Thymus (tissue), 11 donors: ENCODE data around the gene ZNF791. TPM values are rescaled to one million over a fixed set of nuclear protein-coding genes. Genes with fewer than 3 reads are reported as not detected.

Experiments
- DNase-seq, 9 donors: peaks; one replicate each; pipeline ENCODE4 v3.0.0-alpha.2; 2013; ENCODE audit warnings: low spot score in 9 of 9, low read depth in 6 of 9, missing footprints in 1 of 9
- H3K27ac ChIP-seq, 2 donors: one replicate each; pipeline ENCODE4 v1.5.1; 2013; ENCODE audit warnings: control low read depth in 1 of 2, low read depth in 1 of 2, low read length in 1 of 2, mild to moderate bottlenecking in 1 of 2, moderate library complexity in 1 of 2
- H3K27me3 ChIP-seq, 2 donors: one replicate each; pipeline ENCODE4 v1.5.1; 2013; ENCODE audit warnings: low read length in 1 of 2; ENCODE audit not compliant: control insufficient read depth in 2 of 2, insufficient read depth in 1 of 2
- H3K36me3 ChIP-seq, 2 donors: one replicate each; pipeline ENCODE4 v1.5.1; 2013; ENCODE audit warnings: low read length in 1 of 2, mild to moderate bottlenecking in 1 of 2, moderate library complexity in 1 of 2; ENCODE audit not compliant: control insufficient read depth in 2 of 2, insufficient read depth in 2 of 2
- H3K4me1 ChIP-seq, 2 donors: one replicate each; pipeline ENCODE4 v1.5.1; 2013; ENCODE audit warnings: low read length in 2 of 2; ENCODE audit not compliant: control insufficient read depth in 2 of 2, insufficient read depth in 2 of 2
- H3K4me3 ChIP-seq, 2 donors: one replicate each; pipeline ENCODE4 v1.5.1; 2013; ENCODE audit warnings: low read length in 2 of 2, control low read depth in 1 of 2, mild to moderate bottlenecking in 1 of 2
- H3K9me3 ChIP-seq, 2 donors: one replicate each; pipeline ENCODE4 v1.5.1; 2013; ENCODE audit warnings: low read length in 1 of 2, mild to moderate bottlenecking in 1 of 2; ENCODE audit not compliant: control insufficient read depth in 2 of 2, insufficient read depth in 1 of 2
- WGBS: extraction: QIAGEN DNeasy Blood & Tissue Kit; methylation state at CpG from one replicate; pipeline ENCODE4 v1.1.7; 2013; 5-methylcytosine and 5-hydroxymethylcytosine counted together
- polyA plus RNA-seq: library from polyadenylated mRNA; stranded (reverse); fragments of 200-250 nt; gene quantifications from one replicate; pipeline ENCODE4 v1.2.3, GENCODE V29; 2013
- total RNA-seq: library from RNA; stranded (reverse); fragments of 120-200 nt; gene quantifications from one replicate; pipeline ENCODE4 v1.2.4, GENCODE V29; 2013
- donor health status: healthy.

The ZNF791 gene
- total and polyA plus RNA-seq, 2 donors = 8.6 to 9.1 TPM

- Histone ChIP-seq H3K27me3 (no peaks in the 10 kb centered on the region), H3K4me1 (no peaks in the 10 kb centered on the region), H3K36me3 (peaks cover 54 to 55% of the 10 kb centered on the region in 2 donors), H3K27ac (no peak overlapping the region), H3K9me3 (peaks cover 0 to 4% of the 10 kb centered on the region in 2 donors), H3K4me3 (no peak overlapping the region)
- DNase-seq = no peak
- WGBS = 97% methylated on average over 50 of the region's 50 CpGs
These were observed 46.3 kb downstream of the ZNF791 start for GRCh38 chr19:12656899-12657571.

- no peaks in the 10 kb centered on the region for H3K27me3 ChIP-seq
- WGBS = 97% methylated on average over 22 of the region's 22 CpGs
- no peak overlapping the region for H3K4me3 ChIP-seq
- peaks cover 59 to 61% of the 10 kb centered on the region in 2 donors for H3K36me3 ChIP-seq
- no peak for DNase-seq
- no peaks in the 10 kb centered on the region for H3K4me1 ChIP-seq
- H3K9me3 ChIP-seq = peaks cover 0 to 4% of the 10 kb centered on the region in 2 donors
- H3K27ac ChIP-seq = no peak overlapping the region
These were observed 47.2 kb downstream of the ZNF791 start for GRCh38 chr19:12657966-12658365.

- H3K4me3 ChIP-seq = no peak overlapping the region
- H3K27ac ChIP-seq = no peak overlapping the region
- WGBS = 98% methylated on average over 12 of the region's 12 CpGs
These were observed 50.3 kb downstream of the ZNF791 start for GRCh38 chr19:12660980-12661379.

GRCh38 chr19:12664406-12665280 lies 53.9 kb downstream of the ZNF791 start:
- peak overlapping the region in 1 of 2 donors; percentile 47 for H3K27ac ChIP-seq
- H3K4me3 ChIP-seq = no peak overlapping the region
- H3K36me3 ChIP-seq = peaks cover 34 to 49% of the 10 kb centered on the region in 2 donors
- H3K9me3 ChIP-seq = no peaks in the 10 kb centered on the region
- DNase-seq = peak in 1 of 9 donors; percentile 33
- WGBS = 85% methylated on average over 29 of the region's 29 CpGs
- no peaks in the 10 kb centered on the region for H3K27me3 ChIP-seq
- H3K4me1 ChIP-seq = peaks cover 17 to 41% of the 10 kb centered on the region in 2 donors

More at GRCh38 chr19:12660980-12661379, 50.3 kb downstream of the ZNF791 start:
- Histone ChIP-seq H3K36me3 (peaks cover 53 to 69% of the 10 kb centered on the region in 2 donors), H3K4me1 (peaks cover 5 to 15% of the 10 kb centered on the region in 2 donors), H3K27me3 (no peaks in the 10 kb centered on the region), H3K9me3 (peaks cover 0 to 4% of the 10 kb centered on the region in 2 donors)
- no peak for DNase-seq

GRCh38 chr19:12665281-12665573 lies 54.5 kb downstream of the ZNF791 start:
- Histone ChIP-seq H3K4me1 (peaks cover 20 to 45% of the 10 kb centered on the region in 2 donors), H3K4me3 (peak overlapping the region; percentile 88 to 94), H3K27me3 (no peaks in the 10 kb centered on the region), H3K27ac (peak overlapping the region in 1 of 2 donors; percentile 43), H3K9me3 (no peaks in the 10 kb centered on the region), H3K36me3 (peaks cover 30 to 45% of the 10 kb centered on the region in 2 donors)
- peak in 2 of 9 donors; percentile 33 to 61 for DNase-seq
- WGBS = 12% methylated on average over 10 of the region's 10 CpGs

GRCh38 chr19:12665671-12666264 lies 55.0 kb downstream of the ZNF791 start:
- Histone ChIP-seq H3K4me1 (peaks cover 22 to 51% of the 10 kb centered on the region in 2 donors), H3K4me3 (peak overlapping the region; percentile 88 to 94), H3K27me3 (no peaks in the 10 kb centered on the region), H3K27ac (peak overlapping the region in 1 of 2 donors; percentile 71), H3K9me3 (no peaks in the 10 kb centered on the region), H3K36me3 (peaks cover 30 to 44% of the 10 kb centered on the region in 2 donors)
- WGBS = 34% methylated on average over 12 of the region's 12 CpGs
- DNase-seq = no peak

- WGBS = 2% methylated on average over 46 of the region's 46 CpGs
- H3K4me3 ChIP-seq = peak within 1 kb of the TSS; percentile 88 to 94
- H3K4me1 ChIP-seq = peaks cover 22 to 51% of the 10 kb centered on the region in 2 donors
- no peaks in the 10 kb centered on the region for H3K27me3 ChIP-seq
- H3K9me3 ChIP-seq = no peaks in the 10 kb centered on the region
- H3K36me3 ChIP-seq = peaks cover 23 to 38% of the 10 kb centered on the region in 2 donors
- peak in 8 of 9 donors; percentile 11 to 89 (median 76) for DNase-seq
- peak within 1 kb of the TSS; percentile 56 to 71 for H3K27ac ChIP-seq
These were observed 55.7 kb downstream of the ZNF791 start, which contains the start of the genes MAN2B1 and WDR83 for GRCh38 chr19:12666265-12667048. Gene MAN2B1, minus strand, starts transcription at chr19:12666742. Its CDS starts 41 bp downstream, at chr19:12666701. Gene WDR83, plus strand, starts transcription at chr19:12666807. Its CDS starts 2,984 bp downstream, at chr19:12669791.

- H3K9me3 ChIP-seq = no peaks in the 10 kb centered on the region
- no peak overlapping the region for H3K27ac ChIP-seq
- peaks cover 23 to 38% of the 10 kb centered on the region in 2 donors for H3K36me3 ChIP-seq
- peaks cover 22 to 51% of the 10 kb centered on the region in 2 donors for H3K4me1 ChIP-seq
- H3K4me3 ChIP-seq = peak overlapping the region in 1 of 2 donors; percentile 99
- WGBS = 96% methylated on average over 4 of the region's 4 CpGs
- H3K27me3 ChIP-seq = no peaks in the 10 kb centered on the region
- DNase-seq = no peak
These were observed 57.1 kb downstream of the ZNF791 start for GRCh38 chr19:12667731-12668302.
